IMR-90 (cell line): ENCODE measurements around the gene RECK. TPM values are rescaled to one million over a fixed set of nuclear protein-coding genes. Genes with fewer than 3 reads are reported as not detected.

Experiments
- ATAC-seq: fragments of 200-7000 bp; cut with Tn5 transposase; 2 replicates; pipeline ENCODE4 v1.9.1; 2020; ENCODE audit warnings: low read depth, mild to moderate bottlenecking, moderate library complexity
- BruUV-seq: library from RNA; stranded (reverse); fragments of 400-500 nt; replicated peaks from 2 replicates; lab custom pipeline; 2021; lab: Mats Ljungman, UMichigan
- CTCF ChIA-PET: fragments of 300-600 bp; formaldehyde crosslinking; extraction: SDS; loops from one replicate; lab custom pipeline; 2021; ENCODE audit warnings: antibody characterized with exemption; lab: Yijun Ruan, JAX
- POLR2A ChIA-PET: fragments of 300-600 bp; sonication (Branson Sonifier 250); formaldehyde crosslinking; loops from one replicate; lab custom pipeline; 2022; ENCODE audit warnings: antibody characterized with exemption; ENCODE audit not compliant: unreplicated experiment; lab: Charles Lee
- DNase-seq: peaks from one replicate; pipeline ENCODE4 v3.0.0; 2013
- H2AFZ ChIP-seq: replicated peaks from 2 replicates; pipeline ENCODE3; 2013; ENCODE audit warnings: low read length, mild to moderate bottlenecking; ENCODE audit not compliant: poor library complexity
- H2AK5ac ChIP-seq: 2 replicates; pipeline ENCODE4 v1.6.1; 2013; ENCODE audit warnings: low read depth, low read length, inconsistent platforms
- H2AK9ac ChIP-seq: replicated peaks from 2 replicates; pipeline ENCODE3; 2013; ENCODE audit warnings: mild to moderate bottlenecking, low read depth, low read length, moderate library complexity; ENCODE audit not compliant: poor library complexity
- H2BK120ac ChIP-seq: 2 replicates; pipeline ENCODE4 v1.6.1; 2013; ENCODE audit warnings: low read depth, low read length, inconsistent platforms
- H2BK15ac ChIP-seq: 3 replicates; pipeline ENCODE4 v1.6.1; 2013; ENCODE audit warnings: low read depth, low read length, inconsistent platforms
- H2BK20ac ChIP-seq: 2 replicates; pipeline ENCODE4 v1.6.1; 2013; ENCODE audit warnings: low read depth, mild to moderate bottlenecking, inconsistent platforms, low read length, moderate library complexity
- H2BK5ac ChIP-seq: 2 replicates; pipeline ENCODE4 v1.6.1; 2013; ENCODE audit warnings: mild to moderate bottlenecking, low read depth, low read length, inconsistent platforms; ENCODE audit not compliant: poor library complexity, severe bottlenecking
- H3K14ac ChIP-seq: replicated peaks from 2 replicates; pipeline ENCODE4 v1.6.1; 2013; ENCODE audit warnings: low read depth, low read length, inconsistent platforms
- H3K18ac ChIP-seq: 2 replicates; pipeline ENCODE4 v1.6.1; 2013; ENCODE audit warnings: low read depth, low read length, control low read depth
- H3K23ac ChIP-seq: 2 replicates; pipeline ENCODE4 v1.6.1; 2013; ENCODE audit warnings: low read depth, low read length, inconsistent platforms
- H3K27ac ChIP-seq: 2 replicates; pipeline ENCODE4 v1.5.1; 2013; ENCODE audit warnings: mild to moderate bottlenecking, control low read depth, low read length; ENCODE audit not compliant: insufficient read depth
- H3K27me3 ChIP-seq: 2 replicates; pipeline ENCODE4 v1.6.1; 2013; ENCODE audit warnings: low read length; ENCODE audit not compliant: control insufficient read depth, insufficient read depth
- H3K36me3 ChIP-seq: 2 replicates; pipeline ENCODE4 v1.6.1; 2013; ENCODE audit warnings: low read length, mixed read lengths; ENCODE audit not compliant: control insufficient read depth, insufficient read depth
- H3K4ac ChIP-seq: 2 replicates; pipeline ENCODE4 v1.6.1; 2013; ENCODE audit warnings: low read depth, low read length, inconsistent platforms
- H3K4me1 ChIP-seq: 2 replicates; pipeline ENCODE4 v1.6.1; 2013; ENCODE audit warnings: low read length, mixed read lengths; ENCODE audit not compliant: control insufficient read depth, insufficient read depth
- H3K4me2 ChIP-seq: 2 replicates; pipeline ENCODE4 v1.6.1; 2013; ENCODE audit warnings: low read depth, mild to moderate bottlenecking, control low read depth, low read length, moderate library complexity
- H3K4me3 ChIP-seq: 2 replicates; pipeline ENCODE4 v1.5.1; 2013; ENCODE audit warnings: low read depth, mild to moderate bottlenecking, control low read depth, low read length, moderate library complexity; ENCODE audit not compliant: insufficient read depth
- H3K56ac ChIP-seq: 2 replicates; pipeline ENCODE4 v1.6.1; 2013; ENCODE audit warnings: low read length, inconsistent platforms; ENCODE audit not compliant: insufficient read depth; ENCODE audit errors: extremely low read depth
- H3K79me1 ChIP-seq, 2 experiments: 2 replicates each; pipeline ENCODE4 v1.6.1; 2013; ENCODE audit warnings: low read length in 2 of 2, inconsistent platforms in 1 of 2, low read depth in 1 of 2
- H3K9ac ChIP-seq: 2 replicates; pipeline ENCODE4 v1.6.1; 2013; ENCODE audit warnings: low read depth, low read length, control low read depth
- H3K9me1 ChIP-seq: 2 replicates; pipeline ENCODE4 v1.6.1; 2013; ENCODE audit warnings: low read length, inconsistent platforms; ENCODE audit not compliant: insufficient read depth
- H3K9me3 ChIP-seq: 2 replicates; pipeline ENCODE4 v1.6.1; 2013; ENCODE audit warnings: low read length; ENCODE audit not compliant: control insufficient read depth, insufficient read depth
- H4K20me1 ChIP-seq: 2 replicates; pipeline ENCODE4 v1.6.1; 2013; ENCODE audit warnings: low read length, inconsistent platforms; ENCODE audit not compliant: insufficient read depth
- H4K5ac ChIP-seq: 2 replicates; pipeline ENCODE4 v1.6.1; 2013; ENCODE audit warnings: mild to moderate bottlenecking, low read depth, low read length, control low read depth
- H4K8ac ChIP-seq, 2 experiments: 2 replicates each; pipeline ENCODE4 v1.6.1; 2013; ENCODE audit warnings: low read depth in 2 of 2, low read length in 2 of 2, control low read depth in 1 of 2, inconsistent platforms in 1 of 2
- H4K91ac ChIP-seq: 2 replicates; pipeline ENCODE4 v1.6.1; 2013; ENCODE audit warnings: low read depth, low read length, inconsistent platforms; ENCODE audit not compliant: insufficient read depth
- CHD1 ChIP-seq: IDR thresholded peaks from 2 replicates; pipeline ENCODE4 v1.6.1; 2012; ENCODE audit warnings: low read depth, low read length, improper control_type of control experiment
- FOS ChIP-seq: fragments of 150-350 bp; IDR thresholded peaks from 2 replicates; pipeline ENCODE4 v1.6.1; 2016; ENCODE audit warnings: low read depth, low read length
- MAZ ChIP-seq: IDR thresholded peaks from 2 replicates; pipeline ENCODE4 v1.6.1; 2012; ENCODE audit warnings: low read depth, mild to moderate bottlenecking, low read length, improper control_type of control experiment, moderate library complexity, borderline replicate concordance
- MXI1 ChIP-seq: IDR thresholded peaks from 2 replicates; pipeline ENCODE4 v1.6.1; 2012; ENCODE audit warnings: low read depth, mild to moderate bottlenecking, low read length, moderate library complexity, borderline replicate concordance
- NFE2L2 ChIP-seq: fragments of 150-350 bp; IDR thresholded peaks from 2 replicates; pipeline ENCODE4 v1.6.1; 2016; ENCODE audit warnings: low read depth, mild to moderate bottlenecking, low read length
- POLR2A ChIP-seq: IDR thresholded peaks from 2 replicates; pipeline ENCODE4 v1.6.1; 2012; ENCODE audit warnings: mild to moderate bottlenecking, low read depth, low read length
- RFX5 ChIP-seq: IDR thresholded peaks from 2 replicates; pipeline ENCODE4 v1.8.0; 2012; ENCODE audit warnings: low read depth, mild to moderate bottlenecking, low read length, moderate library complexity
- SMC3 ChIP-seq: fragments of 150-350 bp; IDR thresholded peaks from 2 replicates; pipeline ENCODE4 v1.6.1; 2016; ENCODE audit warnings: low read depth, mild to moderate bottlenecking, antibody characterized with exemption, low read length, moderate library complexity
- WGBS, 2 experiments: methylation state at CpG; one replicate each; pipeline versions ENCODE4 v1.1.5 to v1.1.7; 2013; ENCODE audit warnings: missing lambda C conversion rate in 2 of 2; ENCODE audit not compliant: insufficient read length in 1 of 2; ENCODE audit errors: extremely low coverage in 2 of 2; 5-methylcytosine and 5-hydroxymethylcytosine counted together
- dilution Hi-C: fragments of 300-500 bp; cut with HindIII; formaldehyde crosslinking; loops from one replicate; pipeline ENCODE4 v1.14.3; 2018; ENCODE audit warnings: low sequenced_read_pairs; ENCODE audit not compliant: unreplicated experiment
- in situ Hi-C: fragments of 300-500 bp; cut with MboI; formaldehyde crosslinking; loops from 3 replicates; pipeline ENCODE4 v1.14.3; 2019; ENCODE audit warnings: low sequenced_read_pairs, inconsistent platforms, mixed read lengths
- intact Hi-C: fragments of 100-400 bp; cut with micrococcal nuclease; formaldehyde crosslinking; loops from 2 replicates; pipeline ENCODE4 v1.10.0; 2022
- polyA plus RNA-seq, 3 experiments: library from polyadenylated mRNA; depleted of rRNA; stranded (reverse); fragments of >200 nt; gene quantifications; 2 replicates each; pipeline ENCODE4 v1.2.3, GENCODE V29; 2012; ENCODE audit warnings: low replicate concordance in 1 of 3
- total RNA-seq: library from RNA; depleted of rRNA; stranded (reverse); fragments of >200 nt; gene quantifications from 2 replicates; pipeline ENCODE4 v1.2.3, GENCODE V29; 2012
- TF ChIP-seq, protein P1 (sequence below): conservative IDR thresholded peaks from 2 replicates; pipeline ENCODE4 v1.5.1; 2012; ENCODE audit warnings: mild to moderate bottlenecking, low read depth, low read length, improper control_type of control experiment
- TF ChIP-seq, protein P2 (sequence below): fragments of 150-350 bp; IDR thresholded peaks from 2 replicates; pipeline ENCODE4 v1.6.1; 2016; ENCODE audit warnings: low read depth, mild to moderate bottlenecking, low read length, moderate library complexity, borderline replicate concordance

Gene RECK
- total and polyA plus RNA-seq, 2 of the 4 experiments (the other 2 are of a cell fraction): 23.5 to 44.0 TPM

DNA sequence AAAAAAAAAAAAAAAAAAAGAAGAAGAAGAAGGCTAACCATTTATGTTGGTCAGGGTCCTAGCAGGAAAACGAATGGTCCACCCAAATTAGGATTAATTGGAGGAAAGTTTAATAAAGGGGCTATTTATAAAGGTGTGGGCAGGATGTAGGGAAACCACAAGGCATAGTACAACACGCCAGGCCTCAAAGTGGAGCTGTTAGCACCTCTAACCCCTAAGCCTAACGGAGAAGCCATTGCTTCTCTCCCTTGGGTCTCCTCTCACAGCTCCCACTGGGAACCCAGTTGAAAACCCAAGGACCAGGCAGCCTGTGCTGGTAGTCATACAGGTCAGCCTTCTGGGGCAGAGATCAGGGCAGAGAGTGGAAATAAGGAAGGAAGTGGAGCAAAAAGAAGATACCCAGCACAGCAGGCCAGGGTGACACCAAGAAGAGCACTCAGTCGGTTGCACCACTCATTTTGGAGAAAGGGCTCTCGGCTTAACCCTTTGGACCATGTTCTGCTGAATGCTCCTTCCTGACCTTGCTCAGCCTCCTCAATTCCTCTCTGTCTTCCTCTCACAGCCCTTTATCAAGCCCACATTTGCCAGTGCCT lies 91.0 kb downstream of the RECK start:
- H3K56ac ChIP-seq: no peak overlapping the region
- no TSS peak for BruUV-seq
- no peaks in the 10 kb centered on the region; the same call in 1 of the 2 replicates for H3K9me1 ChIP-seq
- dilution Hi-C loops (no loop called here), intact Hi-C loops (no loop called here), in situ Hi-C loops (no loop called here)
- TF ChIP-seq POLR2A (no peak), MAZ (no peak), FOS (no peak), MXI1 (no peak), NFE2L2 (no peak), SMC3 (no peak), CHD1 (no peak), RFX5 (no peak)
- TF ChIP-seq, protein P1, sequence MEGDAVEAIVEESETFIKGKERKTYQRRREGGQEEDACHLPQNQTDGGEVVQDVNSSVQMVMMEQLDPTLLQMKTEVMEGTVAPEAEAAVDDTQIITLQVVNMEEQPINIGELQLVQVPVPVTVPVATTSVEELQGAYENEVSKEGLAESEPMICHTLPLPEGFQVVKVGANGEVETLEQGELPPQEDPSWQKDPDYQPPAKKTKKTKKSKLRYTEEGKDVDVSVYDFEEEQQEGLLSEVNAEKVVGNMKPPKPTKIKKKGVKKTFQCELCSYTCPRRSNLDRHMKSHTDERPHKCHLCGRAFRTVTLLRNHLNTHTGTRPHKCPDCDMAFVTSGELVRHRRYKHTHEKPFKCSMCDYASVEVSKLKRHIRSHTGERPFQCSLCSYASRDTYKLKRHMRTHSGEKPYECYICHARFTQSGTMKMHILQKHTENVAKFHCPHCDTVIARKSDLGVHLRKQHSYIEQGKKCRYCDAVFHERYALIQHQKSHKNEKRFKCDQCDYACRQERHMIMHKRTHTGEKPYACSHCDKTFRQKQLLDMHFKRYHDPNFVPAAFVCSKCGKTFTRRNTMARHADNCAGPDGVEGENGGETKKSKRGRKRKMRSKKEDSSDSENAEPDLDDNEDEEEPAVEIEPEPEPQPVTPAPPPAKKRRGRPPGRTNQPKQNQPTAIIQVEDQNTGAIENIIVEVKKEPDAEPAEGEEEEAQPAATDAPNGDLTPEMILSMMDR: no peak
- TF ChIP-seq, protein P2, sequence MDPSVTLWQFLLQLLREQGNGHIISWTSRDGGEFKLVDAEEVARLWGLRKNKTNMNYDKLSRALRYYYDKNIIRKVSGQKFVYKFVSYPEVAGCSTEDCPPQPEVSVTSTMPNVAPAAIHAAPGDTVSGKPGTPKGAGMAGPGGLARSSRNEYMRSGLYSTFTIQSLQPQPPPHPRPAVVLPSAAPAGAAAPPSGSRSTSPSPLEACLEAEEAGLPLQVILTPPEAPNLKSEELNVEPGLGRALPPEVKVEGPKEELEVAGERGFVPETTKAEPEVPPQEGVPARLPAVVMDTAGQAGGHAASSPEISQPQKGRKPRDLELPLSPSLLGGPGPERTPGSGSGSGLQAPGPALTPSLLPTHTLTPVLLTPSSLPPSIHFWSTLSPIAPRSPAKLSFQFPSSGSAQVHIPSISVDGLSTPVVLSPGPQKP: no peak
- H4K5ac ChIP-seq: no peak overlapping the region
- H4K20me1 ChIP-seq: no peaks in the 10 kb centered on the region
- H3K27ac ChIP-seq: no peak overlapping the region
- H2BK20ac ChIP-seq: no peak overlapping the region
- H2BK5ac ChIP-seq: no peak overlapping the region
- H3K4me1 ChIP-seq: no peaks in the 10 kb centered on the region
- H2BK120ac ChIP-seq: no peak overlapping the region
- H4K8ac ChIP-seq: no peak overlapping the region
- no peaks in the 10 kb centered on the region for H3K9me3 ChIP-seq
- H3K14ac ChIP-seq: no peak overlapping the region
- H3K36me3 ChIP-seq: peaks cover 19% of the 10 kb centered on the region
- no peak overlapping the region for H2AFZ ChIP-seq
- no peak overlapping the region for H3K9ac ChIP-seq
- no peaks in the 10 kb centered on the region for H3K27me3 ChIP-seq
- WGBS, 2 experiments: 100% methylated on average over 1 of the region's 5 CpGs; no CpG with 5 or more reads in 1 of the 2 experiments
- ChIA-PET POLR2A (no interaction called here), CTCF (no interaction called here)
- H3K4ac ChIP-seq: no peak overlapping the region
- no peak for ATAC-seq
- no peak overlapping the region for H2BK15ac ChIP-seq
- no peak overlapping the region for H4K91ac ChIP-seq
- H2AK5ac ChIP-seq: no peak overlapping the region
- H2AK9ac ChIP-seq: no peak overlapping the region
- H3K4me2 ChIP-seq: no peak overlapping the region
- no peak overlapping the region for H3K18ac ChIP-seq
- 0 out of 4 replicates have a peak, but pooled peaks cover 0 to under 1% of the 10 kb centered on the region in 2 experiments for H3K79me1 ChIP-seq
- DNase-seq: no peak
- H3K4me3 ChIP-seq: no peak overlapping the region
- H3K23ac ChIP-seq: no peak overlapping the region
